ENCODE results near the gene LPCAT3. TPM values are rescaled to one million over a fixed set of nuclear protein-coding genes. Genes with fewer than 3 reads are reported as not detected.
A peak's percentile ranks its signal among the peaks of the same experiment; 100 is the strongest.

LPCAT3 gene
- total RNA-seq, 1 experiment from 2014 or later: 30.2 TPM

- no peaks in the 10 kb centered on the region for H3K9me3 Mint-ChIP-seq (ENCODE audit: low read depth, unreplicated experiment)
- no peak overlapping the region for H3K4me3 Mint-ChIP-seq (ENCODE audit: low read depth, unreplicated experiment)
- TF ChIP-seq CTCF (IDR thresholded peaks at IDR 0.05; ENCODE audit: unreplicated experiment): no peak
- H3K27me3 Mint-ChIP-seq (ENCODE audit: unreplicated experiment): no peaks in the 10 kb centered on the region
- BruUV-seq (replicated peaks): no TSS peak
- no peak for DNase-seq
- no peaks in the 10 kb centered on the region for H3K4me1 Mint-ChIP-seq (ENCODE audit: low read depth, unreplicated experiment)
- intact Hi-C loops (cut with micrococcal nuclease; ENCODE audit: unreplicated experiment): no loop called here
- CTCF ChIA-PET: interaction anchor here (0.7 kb wide), 1 partner anchor 57 kb away, joined by 3 read pairs; no protein-coding TSS in a partner anchor
- H3K27ac Mint-ChIP-seq (ENCODE audit: unreplicated experiment): no peak overlapping the region
- H3K36me3 Mint-ChIP-seq (ENCODE audit: insufficient read depth, unreplicated experiment): peaks cover 10% of the 10 kb centered on the region
Observed at GRCh38 chr12:7023114-7023513, 4.8 kb upstream of the LPCAT3 start.

- H3K27ac Mint-ChIP-seq (ENCODE audit: unreplicated experiment): no peak overlapping the region
- intact Hi-C loops (cut with micrococcal nuclease; ENCODE audit: unreplicated experiment): no loop called here
- no peak for TF ChIP-seq CTCF (IDR thresholded peaks at IDR 0.05; ENCODE audit: unreplicated experiment)
- CTCF ChIA-PET: no interaction called here
- no peaks in the 10 kb centered on the region for H3K27me3 Mint-ChIP-seq (ENCODE audit: unreplicated experiment)
- DNase-seq: no peak
- H3K4me1 Mint-ChIP-seq (ENCODE audit: low read depth, unreplicated experiment): peaks cover 11% of the 10 kb centered on the region
- H3K4me3 Mint-ChIP-seq (ENCODE audit: low read depth, unreplicated experiment): no peak overlapping the region
- BruUV-seq (replicated peaks): no TSS peak
- H3K9me3 Mint-ChIP-seq (ENCODE audit: low read depth, unreplicated experiment): no peaks in the 10 kb centered on the region
- peaks cover 19% of the 10 kb centered on the region for H3K36me3 Mint-ChIP-seq (ENCODE audit: insufficient read depth, unreplicated experiment)
Observed at GRCh38 chr12:7021956-7022355, 3.7 kb upstream of the LPCAT3 start.

GRCh38 chr12:7019043-7019569, 830 bp upstream of the LPCAT3 start:
- intact Hi-C loops (cut with micrococcal nuclease; ENCODE audit: unreplicated experiment): loop anchor here (5.0 kb wide), 1 partner anchor 73 kb away; the partner anchor contains the start of gene C1R
- CTCF ChIA-PET: interaction anchor here (1.0 to 1.6 kb wide), 4 partner anchors 8 to 105 kb away, joined by 3 to 7 read pairs (median 4); partner anchors contain the start of gene ENO2
- H3K27me3 Mint-ChIP-seq (ENCODE audit: unreplicated experiment): no peaks in the 10 kb centered on the region
- H3K9me3 Mint-ChIP-seq (ENCODE audit: low read depth, unreplicated experiment): no peaks in the 10 kb centered on the region
- peak overlapping the region; percentile 60 for H3K27ac Mint-ChIP-seq (ENCODE audit: unreplicated experiment)
- H3K4me1 Mint-ChIP-seq (ENCODE audit: low read depth, unreplicated experiment): peaks cover 16% of the 10 kb centered on the region
- DNase-seq: no peak
- no peak for TF ChIP-seq CTCF (IDR thresholded peaks at IDR 0.05; ENCODE audit: unreplicated experiment)
- peak overlapping the region; percentile 85 for H3K4me3 Mint-ChIP-seq (ENCODE audit: low read depth, unreplicated experiment)
- no TSS peak for BruUV-seq (replicated peaks)
- peaks cover 19% of the 10 kb centered on the region for H3K36me3 Mint-ChIP-seq (ENCODE audit: insufficient read depth, unreplicated experiment)

GRCh38 chr12:7017870-7018349, 366 bp downstream of the LPCAT3 start:
- Mint-ChIP-seq H3K4me3 (ENCODE audit: low read depth, unreplicated experiment) (peak overlapping the region; percentile 85), H3K27ac (ENCODE audit: unreplicated experiment) (peak overlapping the region; percentile 84), H3K9me3 (ENCODE audit: low read depth, unreplicated experiment) (no peaks in the 10 kb centered on the region), H3K36me3 (ENCODE audit: insufficient read depth, unreplicated experiment) (peaks cover 19% of the 10 kb centered on the region), H3K4me1 (ENCODE audit: low read depth, unreplicated experiment) (peaks cover 16% of the 10 kb centered on the region), H3K27me3 (ENCODE audit: unreplicated experiment) (no peaks in the 10 kb centered on the region)
- intact Hi-C loops (cut with micrococcal nuclease; ENCODE audit: unreplicated experiment): loop anchor here (5.0 kb wide), 1 partner anchor 74 kb away; the partner anchor contains the start of gene C1R
- CTCF ChIA-PET: interaction anchor here (0.8 to 1.8 kb wide), 6 partner anchors 9 to 104 kb away, joined by 3 to 7 read pairs (median 6); partner anchors contain the start of gene ENO2
- no peak for DNase-seq
- no TSS peak for BruUV-seq (replicated peaks)
- TF ChIP-seq CTCF (IDR thresholded peaks at IDR 0.05; ENCODE audit: unreplicated experiment): no peak

Data from Calu3 (cell line).